GM18868 (cell line): ENCODE measurements around the gene JAG2.

Experiments
- ATAC-seq: cut with Tn5 transposase; IDR thresholded peaks from one replicate; pipeline ENCODE4 v1.9.1; 2021; ENCODE audit warnings: mild to moderate bottlenecking, moderate library complexity; ENCODE audit not compliant: unreplicated experiment

JAG2 gene

GRCh38 chr14:105184461-105184860 lies 15.9 kb upstream of the JAG2 start:
- ATAC-seq = no peak

- no peak for ATAC-seq
Observed at GRCh38 chr14:105182296-105183020, 13.9 kb upstream of the JAG2 start.

GRCh38 chr14:105181549-105182295 lies 13.1 kb upstream of the JAG2 start:
- no peak for ATAC-seq

- peak; percentile 63 for ATAC-seq
Observed at GRCh38 chr14:105180592-105181548, 12.3 kb upstream of the JAG2 start, which contains the start of gene NUDT14. Gene NUDT14 (minus strand): TSS chr14:105181312. CDS start chr14:105181209, 103 bp downstream.

GRCh38 chr14:105179191-105179590 lies 10.6 kb upstream of the JAG2 start:
- no peak for ATAC-seq

- no peak for ATAC-seq
Observed at GRCh38 chr14:105178868-105179140, 10.2 kb upstream of the JAG2 start.

- ATAC-seq = no peak
Observed at GRCh38 chr14:105178069-105178867, 9.7 kb upstream of the JAG2 start.

- no peak for ATAC-seq
Observed at GRCh38 chr14:105177082-105177481, 8.5 kb upstream of the JAG2 start.

- ATAC-seq = no peak
Observed at GRCh38 chr14:105176513-105176912, 7.9 kb upstream of the JAG2 start.

GRCh38 chr14:105173901-105174894 lies 5.6 kb upstream of the JAG2 start:
- no peak for ATAC-seq

GRCh38 chr14:105173145-105173544 lies 4.6 kb upstream of the JAG2 start:
- no peak for ATAC-seq

- ATAC-seq = no peak
Observed at GRCh38 chr14:105172476-105172875, 3.9 kb upstream of the JAG2 start.

GRCh38 chr14:105171004-105171673 lies 2.6 kb upstream of the JAG2 start:
- no peak for ATAC-seq

GRCh38 chr14:105169776-105170655 lies 1.4 kb upstream of the JAG2 start:
- ATAC-seq = no peak

GRCh38 chr14:105168979-105169507 lies 467 bp upstream of the JAG2 start:
- no peak for ATAC-seq

- no peak for ATAC-seq
Observed at GRCh38 chr14:105168093-105168420, 519 bp downstream of the JAG2 start.

- ATAC-seq = no peak
Observed at GRCh38 chr14:105167303-105168092, 1.1 kb downstream of the JAG2 start.
